HG02588 (cell line): ENCODE data around the gene TNXB.
"Not testable (repeated sequence)": the region's sequence is repeated elsewhere in the genome, so short reads cannot be mapped to it uniquely, and the experiment has no call there.

Source experiments
- ATAC-seq: cut with Tn5 transposase; IDR thresholded peaks from one replicate; pipeline ENCODE4 v1.9.1; 2021; ENCODE audit warnings: mild to moderate bottlenecking, moderate library complexity; ENCODE audit not compliant: unreplicated experiment

TNXB gene

DNA sequence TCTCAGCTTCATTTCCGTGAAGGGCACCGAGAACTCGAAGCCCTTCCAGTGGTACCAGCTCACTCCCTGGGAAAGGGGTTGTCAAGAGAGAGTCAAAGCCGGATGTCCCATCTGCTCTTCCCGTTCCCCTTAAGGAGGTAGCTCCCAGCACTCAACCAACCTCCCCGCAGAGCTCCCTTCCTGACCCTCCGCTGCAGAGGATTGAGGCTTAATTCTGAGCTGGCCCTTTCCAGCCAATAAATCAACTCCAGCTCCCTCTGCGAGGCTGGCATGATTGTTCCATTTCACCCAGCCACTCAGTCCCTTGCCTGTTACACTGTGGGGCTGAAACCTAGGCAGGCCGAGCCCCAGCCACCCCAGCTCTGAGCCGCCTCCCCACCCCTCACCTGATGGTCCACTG, 67.8 kb downstream of the TNXB start:
- ATAC-seq = not testable (repeated sequence)

DNA sequence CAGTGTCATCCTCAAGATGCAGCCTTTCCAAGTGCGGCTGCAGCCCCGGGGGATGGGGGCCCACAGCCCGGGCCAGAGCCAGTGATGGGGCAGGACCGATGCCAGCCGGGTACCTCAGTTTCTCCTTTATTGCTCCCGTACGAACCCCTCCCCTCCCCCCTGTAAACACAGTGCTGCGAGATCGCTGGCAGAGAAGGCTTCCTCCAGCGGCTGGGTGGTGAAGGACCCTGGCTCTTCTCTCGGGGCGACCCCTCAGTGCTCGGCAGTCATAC, 68.2 kb downstream of the TNXB start:
- not testable (repeated sequence) for ATAC-seq

DNA sequence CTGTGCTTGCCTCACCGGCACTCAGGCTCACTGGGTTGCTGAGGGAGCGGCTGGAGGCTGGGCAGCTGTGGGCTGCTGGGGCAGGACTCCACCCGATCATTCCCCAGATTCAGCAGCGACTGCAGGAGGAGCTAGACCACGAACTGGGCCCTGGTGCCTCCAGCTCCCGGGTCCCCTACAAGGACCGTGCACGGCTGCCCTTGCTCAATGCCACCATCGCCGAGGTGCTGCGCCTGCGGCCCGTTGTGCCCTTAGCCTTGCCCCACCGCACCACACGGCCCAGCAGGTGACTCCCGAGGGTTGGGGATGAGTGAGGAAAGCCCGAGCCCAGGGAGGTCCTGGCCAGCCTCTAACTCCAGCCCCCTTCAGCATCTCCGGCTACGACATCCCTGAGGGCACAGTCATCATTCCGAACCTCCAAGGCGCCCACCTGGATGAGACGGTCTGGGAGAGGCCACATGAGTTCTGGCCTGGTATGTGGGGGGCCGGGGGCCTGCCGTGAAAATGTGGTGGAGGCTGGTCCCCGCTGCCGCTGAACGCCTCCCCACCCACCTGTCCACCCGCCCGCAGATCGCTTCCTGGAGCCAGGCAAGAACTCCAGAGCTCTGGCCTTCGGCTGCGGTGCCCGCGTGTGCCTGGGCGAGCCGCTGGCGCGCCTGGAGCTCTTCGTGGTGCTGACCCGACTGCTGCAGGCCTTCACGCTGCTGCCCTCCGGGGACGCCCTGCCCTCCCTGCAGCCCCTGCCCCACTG, 68.7 kb downstream of the TNXB start:
- not testable (repeated sequence) for ATAC-seq

DNA sequence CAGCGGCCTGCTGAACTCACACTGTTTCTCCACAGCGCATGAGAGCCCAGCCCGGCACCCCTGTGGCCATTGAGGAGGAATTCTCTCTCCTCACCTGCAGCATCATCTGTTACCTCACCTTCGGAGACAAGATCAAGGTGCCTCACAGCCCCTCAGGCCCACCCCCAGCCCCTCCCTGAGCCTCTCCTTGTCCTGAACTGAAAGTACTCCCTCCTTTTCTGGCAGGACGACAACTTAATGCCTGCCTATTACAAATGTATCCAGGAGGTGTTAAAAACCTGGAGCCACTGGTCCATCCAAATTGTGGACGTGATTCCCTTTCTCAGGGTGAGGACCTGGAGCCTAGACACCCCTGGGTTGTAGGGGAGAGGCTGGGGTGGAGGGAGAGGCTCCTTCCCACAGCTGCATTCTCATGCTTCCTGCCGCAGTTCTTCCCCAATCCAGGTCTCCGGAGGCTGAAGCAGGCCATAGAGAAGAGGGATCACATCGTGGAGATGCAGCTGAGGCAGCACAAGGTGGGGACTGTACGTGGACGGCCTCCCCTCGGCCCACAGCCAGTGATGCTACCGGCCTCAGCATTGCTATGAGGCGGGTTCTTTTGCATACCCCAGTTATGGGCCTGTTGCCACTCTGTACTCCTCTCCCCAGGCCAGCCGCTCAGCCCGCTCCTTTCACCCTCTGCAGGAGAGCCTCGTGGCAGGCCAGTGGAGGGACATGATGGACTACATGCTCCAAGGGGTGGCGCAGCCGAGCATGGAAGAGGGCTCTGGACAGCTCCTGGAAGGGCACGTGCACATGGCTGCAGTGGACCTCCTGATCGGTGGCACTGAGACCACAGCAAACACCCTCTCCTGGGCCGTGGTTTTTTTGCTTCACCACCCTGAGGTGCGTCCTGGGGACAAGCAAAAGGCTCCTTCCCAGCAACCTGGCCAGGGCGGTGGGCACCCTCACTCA, 69.5 kb downstream of the TNXB start:
- not testable (repeated sequence) for ATAC-seq

DNA sequence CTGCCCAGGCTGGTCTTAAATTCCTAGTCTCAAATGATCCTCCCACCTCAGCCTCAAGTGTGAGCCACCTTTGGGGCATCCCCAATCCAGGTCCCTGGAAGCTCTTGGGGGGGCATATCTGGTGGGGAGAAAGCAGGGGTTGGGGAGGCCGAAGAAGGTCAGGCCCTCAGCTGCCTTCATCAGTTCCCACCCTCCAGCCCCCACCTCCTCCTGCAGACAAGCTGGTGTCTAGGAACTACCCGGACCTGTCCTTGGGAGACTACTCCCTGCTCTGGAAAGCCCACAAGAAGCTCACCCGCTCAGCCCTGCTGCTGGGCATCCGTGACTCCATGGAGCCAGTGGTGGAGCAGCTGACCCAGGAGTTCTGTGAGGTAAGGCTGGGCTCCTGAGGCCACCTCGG, 70.3 kb downstream of the TNXB start:
- not testable (repeated sequence) for ATAC-seq

DNA sequence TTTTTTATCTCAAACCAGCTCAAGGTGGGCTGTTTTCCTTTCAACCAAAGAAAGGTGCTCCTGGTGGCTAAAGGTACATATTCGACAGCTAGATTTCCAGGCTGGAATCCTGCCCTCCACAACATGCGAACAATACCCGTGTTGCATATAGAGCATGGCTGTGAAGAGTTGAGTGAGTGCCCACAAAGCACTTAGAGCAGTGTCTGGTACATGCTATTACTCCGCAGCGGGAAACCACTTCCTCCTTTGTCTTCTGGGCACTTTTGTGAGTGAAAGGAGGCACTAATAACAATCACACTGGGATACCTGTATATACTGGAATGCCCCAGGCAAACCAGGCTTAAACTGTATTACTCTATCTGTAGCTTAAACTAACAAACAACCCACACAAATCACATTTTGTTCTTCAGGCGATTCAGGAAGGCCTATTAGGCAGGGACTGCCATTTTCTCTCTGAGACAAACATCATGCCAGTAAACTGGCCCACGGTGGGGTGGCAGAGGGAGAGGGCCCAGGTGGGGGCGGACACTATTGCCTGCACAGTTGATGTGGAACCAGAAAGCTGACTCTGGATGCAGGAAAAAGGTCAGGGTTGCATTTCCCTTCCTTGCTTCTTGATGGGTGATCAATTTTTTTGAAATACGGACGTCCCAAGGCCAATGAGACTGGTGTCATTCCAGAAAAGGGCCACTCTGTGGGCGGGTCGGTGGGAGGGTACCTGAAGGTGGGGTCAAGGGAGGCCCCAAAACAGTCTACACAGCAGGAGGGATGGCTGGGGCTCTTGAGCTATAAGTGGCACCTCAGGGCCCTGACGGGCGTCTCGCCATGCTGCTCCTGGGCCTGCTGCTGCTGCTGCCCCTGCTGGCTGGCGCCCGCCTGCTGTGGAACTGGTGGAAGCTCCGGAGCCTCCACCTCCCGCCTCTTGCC, 71.3 kb downstream of the TNXB start, which contains the start of gene CYP21A2:
TSS of gene CYP21A2 (plus strand) at position 818 of the 927 bp plus-strand sequence. CDS start at position 826, 8 bp downstream.
- not testable (repeated sequence) for ATAC-seq

DNA sequence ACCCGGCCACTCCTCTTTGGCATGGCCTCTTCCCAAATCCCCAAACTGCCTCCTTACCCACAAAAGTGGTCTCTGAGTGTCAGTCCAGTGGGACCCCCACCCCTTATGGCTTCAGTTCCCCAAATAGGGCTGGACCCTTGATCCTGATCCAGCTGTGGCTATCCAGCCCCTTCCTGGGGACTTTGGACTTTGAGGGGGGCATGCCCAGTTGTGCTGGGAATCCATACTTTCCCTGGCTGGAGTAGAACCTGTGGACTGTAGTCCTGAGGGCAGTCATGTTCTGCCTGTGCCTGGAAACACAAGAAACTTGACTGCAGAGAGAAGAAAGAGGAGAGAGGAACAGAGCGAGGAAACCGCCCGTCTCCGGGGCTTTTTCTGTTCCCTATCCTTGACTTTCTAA, 72.0 kb downstream of the TNXB start:
- ATAC-seq = not testable (repeated sequence)

DNA sequence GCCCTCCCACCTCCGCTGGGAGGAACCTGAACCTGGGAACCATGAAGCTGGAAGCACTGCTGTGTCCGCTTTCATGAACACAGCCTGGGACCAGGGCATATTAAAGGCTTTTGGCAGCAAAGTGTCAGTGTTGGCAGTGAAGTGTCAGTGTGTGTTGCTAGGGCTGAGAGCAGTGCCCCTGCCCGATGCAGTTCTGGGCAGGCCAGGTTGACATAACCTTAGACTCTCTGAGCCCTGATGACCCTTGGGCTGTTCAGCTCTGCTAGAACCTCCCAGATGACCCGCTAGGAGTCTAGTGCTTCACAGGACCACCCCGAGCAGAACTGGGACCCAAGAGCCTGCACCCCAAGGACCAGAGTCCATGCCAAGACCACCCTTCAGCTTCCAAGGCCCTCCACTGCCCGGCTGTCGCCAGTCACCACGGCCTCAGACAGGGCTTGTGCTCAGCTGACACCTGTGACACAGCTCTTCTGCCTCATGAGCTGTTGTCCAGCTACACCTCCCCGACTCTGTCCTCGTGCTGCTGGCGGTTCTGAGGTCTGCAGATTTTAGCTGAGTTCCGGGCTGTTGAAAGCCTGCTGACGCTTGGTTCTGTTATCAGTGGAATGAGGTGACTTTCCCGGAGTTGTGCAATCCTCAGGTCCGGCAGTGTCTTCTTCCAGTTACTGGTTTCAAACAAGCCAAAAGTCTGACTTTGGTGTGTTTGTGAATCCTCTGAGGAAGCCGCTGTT, 73.7 kb downstream of the TNXB start:
- ATAC-seq = not testable (repeated sequence)

DNA sequence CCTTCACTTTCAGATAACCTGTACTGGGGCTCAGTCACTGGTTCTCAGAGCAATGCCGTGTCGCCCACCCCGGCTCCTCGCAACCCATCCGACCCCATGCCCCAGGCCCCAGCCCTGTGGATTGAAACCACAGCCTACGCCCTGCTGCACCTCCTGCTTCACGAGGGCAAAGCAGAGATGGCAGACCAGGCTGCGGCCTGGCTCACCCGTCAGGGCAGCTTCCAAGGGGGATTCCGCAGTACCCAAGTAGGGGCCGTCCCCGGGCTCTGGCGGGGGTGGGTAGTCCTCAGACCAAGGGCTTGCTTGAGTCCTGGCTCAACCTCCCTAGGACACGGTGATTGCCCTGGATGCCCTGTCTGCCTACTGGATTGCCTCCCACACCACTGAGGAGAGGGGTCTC, 79.6 kb downstream of the TNXB start:
- not testable (repeated sequence) for ATAC-seq

DNA sequence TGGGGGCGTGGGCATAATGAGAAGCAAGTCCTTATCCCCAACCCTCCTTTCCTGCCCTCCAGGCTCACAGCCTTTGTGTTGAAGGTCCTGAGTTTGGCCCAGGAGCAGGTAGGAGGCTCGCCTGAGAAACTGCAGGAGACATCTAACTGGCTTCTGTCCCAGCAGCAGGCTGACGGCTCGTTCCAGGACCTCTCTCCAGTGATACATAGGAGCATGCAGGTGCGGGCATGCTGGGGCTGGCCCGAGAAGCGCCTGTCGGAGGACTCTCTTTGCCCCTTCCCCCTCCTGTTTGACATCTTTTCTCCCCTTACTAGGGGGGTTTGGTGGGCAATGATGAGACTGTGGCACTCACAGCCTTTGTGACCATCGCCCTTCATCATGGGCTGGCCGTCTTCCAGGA, 80.5 kb downstream of the TNXB start:
- ATAC-seq = not testable (repeated sequence)

DNA sequence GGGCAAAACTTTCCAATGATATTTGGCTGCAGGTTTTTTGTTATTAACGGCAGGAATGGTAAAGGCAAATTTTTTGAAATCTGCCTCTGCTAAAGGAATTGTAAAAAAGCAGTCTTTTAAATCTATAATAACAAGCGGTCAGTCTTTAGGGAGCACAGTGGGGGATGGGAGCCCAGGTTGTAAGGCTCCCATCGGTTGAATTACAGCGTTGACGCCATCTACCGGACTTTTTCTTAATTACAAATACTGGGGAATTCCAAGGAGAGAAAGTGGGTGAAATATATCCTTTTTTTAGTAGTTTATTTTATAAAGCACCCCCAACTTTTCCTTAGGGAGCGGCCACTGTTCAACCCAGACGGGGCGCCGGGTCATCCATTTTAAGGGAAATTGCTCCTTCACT, 87.0 kb downstream of the TNXB start:
- ATAC-seq = not testable (repeated sequence)

DNA sequence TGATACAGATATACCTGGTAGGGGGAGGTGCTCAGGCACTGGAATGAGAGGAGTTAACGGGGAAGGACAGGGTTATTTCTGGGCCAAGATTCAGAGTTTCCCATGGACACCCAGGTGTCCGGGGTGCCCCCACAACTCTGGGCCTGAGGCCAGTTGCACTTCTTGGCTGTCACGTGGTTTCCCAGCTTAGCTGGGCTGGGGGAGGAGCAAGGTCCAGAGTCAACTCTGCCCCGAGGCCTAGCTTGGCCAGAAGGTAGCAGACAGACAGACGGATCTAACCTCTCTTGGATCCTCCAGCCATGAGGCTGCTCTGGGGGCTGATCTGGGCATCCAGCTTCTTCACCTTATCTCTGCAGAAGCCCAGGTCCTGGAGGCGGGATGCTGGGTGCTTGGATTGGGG, 94.6 kb downstream of the TNXB start, which contains the start of gene C4B:
TSS of gene C4B (plus strand) at position 249 of the 400 bp plus-strand sequence. CDS start at position 300, 51 bp downstream.
- not testable (repeated sequence) for ATAC-seq

DNA sequence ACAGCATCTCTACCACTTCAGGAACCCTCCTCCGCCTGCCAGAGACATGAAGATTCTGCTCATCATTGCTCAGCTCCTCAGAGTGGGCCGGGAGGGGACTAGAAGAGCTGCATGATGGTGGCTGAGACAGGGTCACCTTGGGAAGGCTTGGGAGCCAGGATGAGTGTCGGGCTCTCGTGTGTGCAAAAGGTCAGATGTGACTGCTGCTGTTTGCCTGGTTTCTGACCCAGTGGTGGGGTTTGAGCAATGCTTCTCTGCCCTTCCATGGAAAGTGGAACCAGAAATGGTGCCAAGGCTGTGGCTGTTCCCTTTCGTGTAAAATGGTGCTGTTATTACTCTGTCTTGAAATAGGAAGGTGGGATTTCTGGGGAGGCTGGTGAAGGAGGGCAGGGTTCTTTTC, 95.4 kb downstream of the TNXB start:
- ATAC-seq = not testable (repeated sequence)

DNA sequence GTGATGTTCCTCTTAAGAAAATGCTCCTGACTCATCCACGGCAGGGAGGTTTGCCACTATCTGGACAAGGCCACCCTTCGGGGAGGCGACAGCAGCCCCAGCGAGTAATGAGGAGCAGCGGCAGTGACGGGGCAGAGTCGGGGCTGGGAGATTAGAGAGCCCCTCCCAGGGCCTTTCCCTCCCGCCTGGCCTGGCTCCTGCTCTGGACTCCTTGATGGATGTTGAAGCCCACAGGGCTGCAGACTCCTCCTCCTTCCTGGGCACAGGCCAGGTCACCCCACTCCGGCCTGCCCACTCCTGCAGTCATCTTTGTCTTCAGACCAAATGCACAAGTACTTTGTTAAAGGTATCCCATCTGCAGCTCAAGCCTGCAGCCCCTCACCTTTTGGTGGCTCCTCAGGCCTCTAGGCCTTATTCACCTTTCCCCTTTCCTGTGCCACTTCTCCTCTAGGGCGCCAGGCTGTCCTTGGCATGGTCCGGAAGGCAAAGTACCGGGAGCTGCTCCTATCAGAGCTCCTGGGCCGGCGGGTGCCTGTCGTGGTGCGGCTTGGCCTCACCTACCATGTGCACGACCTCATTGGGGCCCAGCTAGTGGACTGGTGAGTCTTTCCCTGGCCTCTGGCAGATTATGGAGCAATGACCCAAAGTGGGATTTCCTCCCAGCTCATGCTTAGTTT, 96.1 kb downstream of the TNXB start:
- not testable (repeated sequence) for ATAC-seq

DNA sequence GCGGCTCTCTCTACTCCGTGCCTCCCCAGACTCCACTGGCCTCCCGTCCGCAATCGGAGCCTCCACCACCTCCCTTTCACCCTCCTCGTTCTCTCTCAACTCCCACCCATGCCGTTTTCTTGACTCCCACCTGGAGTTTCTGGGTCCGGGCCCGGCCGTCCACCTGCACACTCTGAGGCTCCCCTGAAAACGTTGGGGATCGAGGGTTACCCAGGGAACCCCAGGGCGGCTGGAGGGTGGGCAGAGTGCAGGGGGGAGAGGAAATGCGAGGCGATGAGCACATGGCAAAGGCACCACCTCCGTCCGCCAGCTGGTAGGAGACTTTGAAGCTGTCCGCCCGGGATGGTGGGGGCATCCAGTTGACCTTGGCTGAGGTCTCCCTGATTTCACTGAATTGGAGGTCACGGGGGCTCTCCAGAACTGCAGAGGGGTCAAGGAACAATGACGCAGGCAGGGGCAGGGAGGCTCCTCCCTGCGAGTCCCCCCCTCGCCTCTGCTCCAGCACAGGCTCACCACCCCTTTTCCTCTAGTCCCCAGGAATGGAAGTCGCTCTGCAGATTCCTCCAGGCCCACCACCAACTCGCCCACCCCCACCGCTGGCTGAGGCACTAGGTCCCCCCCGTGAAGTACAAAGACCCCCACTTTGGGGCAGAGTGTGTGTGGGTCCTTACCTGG, 98.1 kb downstream of the TNXB start:
- ATAC-seq = not testable (repeated sequence)

DNA sequence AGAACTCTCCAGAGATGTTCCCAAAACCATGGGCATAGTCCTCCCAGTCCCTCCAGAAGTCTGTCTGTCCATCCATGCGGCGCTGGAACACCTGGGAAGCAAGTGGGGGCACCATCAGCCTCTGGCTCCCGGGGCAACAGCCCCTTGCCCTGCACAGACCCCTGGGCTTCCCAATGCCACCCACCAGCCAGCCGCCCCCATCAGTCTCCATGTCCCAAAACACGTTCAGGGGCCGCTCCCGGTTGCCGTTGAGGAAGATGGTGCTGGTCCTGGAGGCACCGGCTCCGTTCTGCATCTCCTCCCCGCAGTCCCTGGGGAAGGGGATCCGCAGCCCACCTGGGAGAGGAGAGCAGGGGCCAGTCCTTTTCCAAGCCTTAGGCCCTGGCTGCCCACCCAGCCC, 99.6 kb downstream of the TNXB start:
- ATAC-seq = not testable (repeated sequence)

DNA sequence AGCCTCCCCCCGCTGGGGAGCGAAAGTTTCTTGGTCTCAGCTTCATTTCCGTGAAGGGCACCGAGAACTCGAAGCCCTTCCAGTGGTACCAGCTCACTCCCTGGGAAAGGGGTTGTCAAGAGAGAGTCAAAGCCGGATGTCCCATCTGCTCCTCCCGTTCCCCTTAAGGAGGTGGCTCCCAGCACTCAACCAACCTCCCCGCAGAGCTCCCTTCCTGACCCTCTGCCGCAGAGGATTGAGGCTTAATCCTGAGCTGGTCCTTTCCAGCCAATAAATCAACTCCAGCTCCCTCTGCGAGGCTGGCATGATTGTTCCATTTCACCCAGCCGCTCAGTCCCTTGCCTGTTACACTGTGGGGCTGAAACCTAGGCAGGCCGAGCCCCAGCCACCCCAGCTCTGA, 100.5 kb downstream of the TNXB start:
- ATAC-seq = not testable (repeated sequence)

DNA sequence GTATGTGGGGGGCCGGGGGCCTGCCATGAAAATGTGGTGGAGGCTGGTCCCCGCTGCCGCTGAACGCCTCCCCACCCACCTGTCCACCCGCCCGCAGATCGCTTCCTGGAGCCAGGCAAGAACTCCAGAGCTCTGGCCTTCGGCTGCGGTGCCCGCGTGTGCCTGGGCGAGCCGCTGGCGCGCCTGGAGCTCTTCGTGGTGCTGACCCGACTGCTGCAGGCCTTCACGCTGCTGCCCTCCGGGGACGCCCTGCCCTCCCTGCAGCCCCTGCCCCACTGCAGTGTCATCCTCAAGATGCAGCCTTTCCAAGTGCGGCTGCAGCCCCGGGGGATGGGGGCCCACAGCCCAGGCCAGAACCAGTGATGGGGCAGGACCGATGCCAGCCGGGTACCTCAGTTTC, 101.1 kb downstream of the TNXB start:
- ATAC-seq = not testable (repeated sequence)

DNA sequence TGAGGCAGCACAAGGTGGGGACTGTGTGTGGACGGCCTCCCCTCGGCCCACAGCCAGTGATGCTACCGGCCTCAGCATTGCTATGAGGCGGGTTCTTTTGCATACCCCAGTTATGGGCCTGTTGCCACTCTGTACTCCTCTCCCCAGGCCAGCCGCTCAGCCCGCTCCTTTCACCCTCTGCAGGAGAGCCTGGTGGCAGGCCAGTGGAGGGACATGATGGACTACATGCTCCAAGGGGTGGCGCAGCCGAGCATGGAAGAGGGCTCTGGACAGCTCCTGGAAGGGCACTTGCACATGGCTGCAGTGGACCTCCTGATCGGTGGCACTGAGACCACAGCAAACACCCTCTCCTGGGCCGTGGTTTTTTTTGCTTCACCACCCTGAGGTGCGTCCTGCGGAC, 102.1 kb downstream of the TNXB start:
- ATAC-seq = not testable (repeated sequence)
